Measurements from ENCODE around the gene ARMC9.

Gene ARMC9

GRCh38 chr2:231263118-231263831 lies 64.8 kb downstream of the ARMC9 start:
- POLR2A ChIA-PET: no interaction called here
- CTCF ChIA-PET: interaction anchor here (2.3 kb wide), 1 partner anchor 33 kb away, joined by 9 read pairs; no protein-coding TSS in a partner anchor
- no peak for DNase-seq (ENCODE audit: extremely low spot score)
- no peak for TF ChIP-seq CTCF (IDR thresholded peaks at IDR 0.05; ENCODE audit: control extremely low read depth, extremely low read depth, low read depth, missing control alignments)

GRCh38 chr2:231270221-231271114 lies 72.0 kb downstream of the ARMC9 start:
- no peak for DNase-seq (ENCODE audit: extremely low spot score)
- ChIA-PET CTCF (interaction anchor here (1.0 to 1.5 kb wide), 4 partner anchors 17 to 182 kb away, joined by 3 read pairs; no protein-coding TSS in a partner anchor), POLR2A (no interaction called here)
- TF ChIP-seq CTCF (IDR thresholded peaks at IDR 0.05; ENCODE audit: control extremely low read depth, extremely low read depth, low read depth, missing control alignments): no peak

GRCh38 chr2:231272991-231273390 lies 74.6 kb downstream of the ARMC9 start:
- CTCF ChIA-PET: interaction anchor here (0.7 to 1.1 kb wide), 2 partner anchors 12 to 47 kb away, joined by 3 read pairs; no protein-coding TSS in a partner anchor
- TF ChIP-seq CTCF (IDR thresholded peaks at IDR 0.05; ENCODE audit: control extremely low read depth, extremely low read depth, low read depth, missing control alignments): no peak
- DNase-seq (ENCODE audit: extremely low spot score): no peak
- POLR2A ChIA-PET: no interaction called here

GRCh38 chr2:231276987-231277386 lies 78.6 kb downstream of the ARMC9 start:
- no peak for DNase-seq (ENCODE audit: extremely low spot score)
- ChIA-PET CTCF (interaction anchor here (0.8 to 2.8 kb wide), 5 partner anchors 20 to 174 kb away, joined by 3 to 16 read pairs (median 3); no protein-coding TSS in a partner anchor), POLR2A (no interaction called here)
- TF ChIP-seq CTCF (IDR thresholded peaks at IDR 0.05; ENCODE audit: control extremely low read depth, extremely low read depth, low read depth, missing control alignments): no peak

GRCh38 chr2:231277962-231278361 lies 79.5 kb downstream of the ARMC9 start:
- POLR2A ChIA-PET: no interaction called here
- no peak for DNase-seq (ENCODE audit: extremely low spot score)
- CTCF ChIA-PET: interaction anchor here (0.8 to 2.8 kb wide), 5 partner anchors 19 to 175 kb away, joined by 3 to 16 read pairs (median 4); no protein-coding TSS in a partner anchor
- TF ChIP-seq CTCF (IDR thresholded peaks at IDR 0.05; ENCODE audit: control extremely low read depth, extremely low read depth, low read depth, missing control alignments): no peak

- no peak for TF ChIP-seq CTCF (IDR thresholded peaks at IDR 0.05; ENCODE audit: control extremely low read depth, extremely low read depth, low read depth, missing control alignments)
- no peak for DNase-seq (ENCODE audit: extremely low spot score)
- CTCF ChIA-PET: interaction anchor here (1.7 to 2.8 kb wide), 2 partner anchors 18 to 52 kb away, joined by 5 to 16 read pairs; no protein-coding TSS in a partner anchor
- POLR2A ChIA-PET: no interaction called here
Observed at GRCh38 chr2:231278868-231279267, 80.4 kb downstream of the ARMC9 start.

Data from GM10248 (cell line).